Measurements from ENCODE around the gene EDN1.

Gene EDN1

DNA sequence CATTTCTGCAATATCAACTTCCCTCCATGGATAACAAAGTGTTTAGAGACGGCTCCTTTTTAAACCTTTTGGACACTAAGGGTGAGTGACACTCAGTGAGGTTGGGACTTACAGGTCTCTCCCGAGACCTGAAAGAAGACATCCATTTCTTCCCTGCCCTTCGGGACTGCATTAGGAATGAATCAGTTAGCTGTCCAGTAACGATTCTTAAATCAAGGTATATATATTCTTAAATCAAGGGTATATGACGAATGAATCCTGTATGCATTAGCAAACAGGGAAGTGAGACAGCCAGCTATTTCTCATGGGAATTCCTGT, 52.9 kb downstream of the EDN1 start:
- Histone ChIP-seq H3K27me3 (ENCODE audit: low read depth, low read length) (no peaks in the 10 kb centered on the region), H3K4me1 (ENCODE audit: control insufficient read depth in 1 of 2, insufficient read depth in 2 of 2, low read length in 2 of 2) (no peaks in the 10 kb centered on the region), H3K36me3 (ENCODE audit: control insufficient read depth in 1 of 2, insufficient read depth in 2 of 2, low read length in 2 of 2) (no peaks in the 10 kb centered on the region), H3K4me3 (ENCODE audit: low read depth in 1 of 2, low read length in 2 of 2) (no peak overlapping the region), H3K9me3 (ENCODE audit: control insufficient read depth in 1 of 2, low read length in 2 of 2) (no peaks in the 10 kb centered on the region), H3K27ac (ENCODE audit: low read length) (no peak overlapping the region)

DNA sequence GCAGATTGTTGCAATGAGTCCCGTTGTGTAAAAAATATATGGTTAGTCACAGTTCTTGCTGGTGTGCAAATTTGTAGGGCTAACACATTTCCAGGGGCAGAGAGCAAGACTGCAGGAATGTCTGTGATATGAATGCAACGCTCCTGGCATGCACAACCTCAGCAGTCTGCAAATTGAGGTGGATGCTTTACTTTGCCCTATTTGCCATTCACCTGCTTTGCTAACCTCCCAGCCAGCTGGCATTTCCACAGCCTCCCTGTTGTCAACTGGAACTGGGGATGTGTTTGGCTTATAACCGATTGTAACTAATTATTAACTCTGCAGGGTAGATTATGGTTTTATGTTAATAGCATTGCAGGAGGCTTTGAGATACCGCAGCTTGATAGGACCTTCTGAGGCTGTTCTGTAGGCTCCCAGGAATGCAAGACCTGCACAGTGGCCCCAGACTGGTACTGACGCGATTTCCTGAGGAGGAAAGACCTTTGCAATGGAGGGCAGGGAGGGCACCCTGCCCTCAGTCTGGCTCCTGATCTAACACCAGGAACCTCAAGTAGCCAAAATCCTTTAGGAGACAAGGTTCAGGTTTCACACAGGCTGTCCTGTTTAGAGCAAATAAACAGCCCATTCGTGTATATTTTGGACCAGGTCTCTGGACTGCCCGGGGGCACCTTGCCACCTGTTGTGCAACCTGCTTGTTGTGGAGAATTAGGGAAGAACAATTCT, 53.4 kb downstream of the EDN1 start:
- no peak overlapping the region for H3K4me3 ChIP-seq (ENCODE audit: low read depth in 1 of 2, low read length in 2 of 2)
- H3K27me3 ChIP-seq (ENCODE audit: low read depth, low read length), result no peaks in the 10 kb centered on the region
- H3K9me3 ChIP-seq (ENCODE audit: control insufficient read depth in 1 of 2, low read length in 2 of 2), result no peaks in the 10 kb centered on the region
- no peak overlapping the region for H3K27ac ChIP-seq (ENCODE audit: low read length)
- H3K36me3 ChIP-seq (ENCODE audit: control insufficient read depth in 1 of 2, insufficient read depth in 2 of 2, low read length in 2 of 2), result no peaks in the 10 kb centered on the region
- no peaks in the 10 kb centered on the region for H3K4me1 ChIP-seq (ENCODE audit: control insufficient read depth in 1 of 2, insufficient read depth in 2 of 2, low read length in 2 of 2)

GRCh38 chr6:12344296-12344695, 54.1 kb downstream of the EDN1 start:
- no peaks in the 10 kb centered on the region for H3K9me3 ChIP-seq (ENCODE audit: control insufficient read depth in 1 of 2, low read length in 2 of 2)
- no peak overlapping the region for H3K4me3 ChIP-seq (ENCODE audit: low read depth in 1 of 2, low read length in 2 of 2)
- no peak overlapping the region for H3K27ac ChIP-seq (ENCODE audit: low read length)
- H3K4me1 ChIP-seq (ENCODE audit: control insufficient read depth in 1 of 2, insufficient read depth in 2 of 2, low read length in 2 of 2), result no peaks in the 10 kb centered on the region
- H3K27me3 ChIP-seq (ENCODE audit: low read depth, low read length), result no peaks in the 10 kb centered on the region
- no peaks in the 10 kb centered on the region for H3K36me3 ChIP-seq (ENCODE audit: control insufficient read depth in 1 of 2, insufficient read depth in 2 of 2, low read length in 2 of 2)

- H3K4me3 ChIP-seq (ENCODE audit: low read depth in 1 of 2, low read length in 2 of 2), result no peak overlapping the region
- no peaks in the 10 kb centered on the region for H3K36me3 ChIP-seq (ENCODE audit: control insufficient read depth in 1 of 2, insufficient read depth in 2 of 2, low read length in 2 of 2)
- no peaks in the 10 kb centered on the region for H3K4me1 ChIP-seq (ENCODE audit: control insufficient read depth in 1 of 2, insufficient read depth in 2 of 2, low read length in 2 of 2)
- no peaks in the 10 kb centered on the region for H3K9me3 ChIP-seq (ENCODE audit: control insufficient read depth in 1 of 2, low read length in 2 of 2)
- no peaks in the 10 kb centered on the region for H3K27me3 ChIP-seq (ENCODE audit: low read depth, low read length)
- H3K27ac ChIP-seq (ENCODE audit: low read length), result no peak overlapping the region
Observed at GRCh38 chr6:12344961-12345693, 55.0 kb downstream of the EDN1 start.

- H3K36me3 ChIP-seq (ENCODE audit: control insufficient read depth in 1 of 2, insufficient read depth in 2 of 2, low read length in 2 of 2), result no peaks in the 10 kb centered on the region
- no peaks in the 10 kb centered on the region for H3K27me3 ChIP-seq (ENCODE audit: low read depth, low read length)
- H3K27ac ChIP-seq (ENCODE audit: low read length), result no peak overlapping the region
- no peaks in the 10 kb centered on the region for H3K4me1 ChIP-seq (ENCODE audit: control insufficient read depth in 1 of 2, insufficient read depth in 2 of 2, low read length in 2 of 2)
- H3K9me3 ChIP-seq (ENCODE audit: control insufficient read depth in 1 of 2, low read length in 2 of 2), result no peaks in the 10 kb centered on the region
- H3K4me3 ChIP-seq (ENCODE audit: low read depth in 1 of 2, low read length in 2 of 2), result no peak overlapping the region
Observed at GRCh38 chr6:12345694-12346058, 55.5 kb downstream of the EDN1 start.
